Stomach (tissue), 9 donors: ENCODE measurements around the gene KY. TPM values are rescaled to one million over a fixed set of nuclear protein-coding genes. Genes with fewer than 3 reads are reported as not detected.

ENCODE experiments used
- DNase-seq, 2 donors: peaks; one replicate each; pipeline versions ENCODE4 v3.0.0 to v3.0.0-alpha.2; 2013 to 2019
- H3K27ac ChIP-seq, 5 donors: fragments of 200-600 bp in 4 of 5; sonication (generic) in 4 of 5; one replicate each; pipeline ENCODE4 v1.5.1; 2013 to 2019; ENCODE audit warnings: mild to moderate bottlenecking in 1 of 5, moderate library complexity in 1 of 5
- H3K27me3 ChIP-seq, 3 donors: fragments of 200-600 bp; sonication (generic); one replicate each; pipeline ENCODE4 v1.5.1; 2017 to 2019; ENCODE audit warnings: mixed run types in 1 of 3
- H3K36me3 ChIP-seq, 4 donors: fragments of 200-600 bp; sonication (generic); 1 replicate in 3 of 4; 2 replicates in 1 of 4; pipeline ENCODE4 v1.5.1; 2016 to 2019
- H3K4me1 ChIP-seq, 4 donors: fragments of 200-600 bp; sonication (generic); one replicate each; pipeline ENCODE4 v1.5.1; 2016 to 2019
- H3K4me3 ChIP-seq, 4 donors: fragments of 200-600 bp; sonication (generic) in 3 of 4; one replicate each; pipeline ENCODE4 v1.5.1; 2016 to 2019; ENCODE audit warnings: mild to moderate bottlenecking in 1 of 4
- H3K9me3 ChIP-seq, 4 donors: fragments of 200-600 bp; sonication (generic); one replicate each; pipeline ENCODE4 v1.5.1; 2016 to 2019
- CTCF ChIP-seq, 7 experiments: fragments of 450-650 bp in 4 of 7; fragments of 200-600 bp in 3 of 7; sonication (generic) in 3 of 7; IDR thresholded peaks; one replicate each; pipeline ENCODE4 v1.5.1; 2016 to 2019; ENCODE audit warnings: antibody characterized with exemption in 7 of 7, control low read depth in 2 of 7, mild to moderate bottlenecking in 1 of 7
- EP300 ChIP-seq: sonication (generic); formaldehyde crosslinking; IDR thresholded peaks from one replicate; pipeline ENCODE4 v1.6.1; 2017; ENCODE audit warnings: antibody characterized with exemption
- POLR2A ChIP-seq, 4 donors: fragments of 450-650 bp; IDR thresholded peaks; one replicate each; pipeline ENCODE4 v1.6.1; 2016; ENCODE audit warnings: antibody characterized with exemption in 4 of 4, control low read depth in 2 of 4, mild to moderate bottlenecking in 1 of 4, moderate library complexity in 1 of 4
- POLR2AphosphoS5 ChIP-seq, 3 donors: sonication (generic); formaldehyde crosslinking; IDR thresholded peaks; one replicate each; pipeline ENCODE4 v1.6.1; 2016; ENCODE audit warnings: antibody characterized with exemption in 3 of 3
- WGBS, 5 donors: extraction: QIAGEN DNeasy Blood & Tissue Kit in 3 of 5; methylation state at CpG; one replicate each; pipeline versions ENCODE4 v1.1.5 to v1.1.7; 2013 to 2018; 5-methylcytosine and 5-hydroxymethylcytosine counted together
- intact Hi-C: fragments of 100-400 bp; cut with DNase I; formaldehyde crosslinking; loops from one replicate; pipeline ENCODE4 v1.15.1; 2023; ENCODE audit warnings: low total_unique reads
- polyA plus RNA-seq, 3 donors: library from polyadenylated mRNA; stranded (reverse); fragments of 200-250 nt; gene quantifications; one replicate each; pipeline ENCODE4 v1.2.3, GENCODE V29; 2013
- total RNA-seq, 5 donors: library from RNA; depleted of rRNA; stranded (reverse); fragments of >200 nt; gene quantifications; one replicate each; pipeline versions ENCODE4 v1.1.0 to v1.2.3, GENCODE V29; 2014 to 2016
- donor health status: healthy with polysubstance abuse.
- donor health status: Bipolar disorder and iron deficiency.
- donor health status: healthy.

Gene KY
- total and polyA plus RNA-seq, 8 donors, result 0.12 to 3.6 (median 0.31) TPM; not detected in 3

- WGBS, 5 donors, result 81 to 93% (median 91%) methylated on average over 2 of the region's 2 CpGs
- intact Hi-C loops, result no loop called here
- TF ChIP-seq CTCF (IDR thresholded peaks at IDR 0.05) (no peak), POLR2AphosphoS5 (IDR thresholded peaks at IDR 0.05) (no peak), POLR2A (IDR thresholded peaks at IDR 0.05) (no peak), EP300 (no peak)
Measured at GRCh38 chr3:134611516-134611915, 39.3 kb downstream of the KY start.

DNA sequence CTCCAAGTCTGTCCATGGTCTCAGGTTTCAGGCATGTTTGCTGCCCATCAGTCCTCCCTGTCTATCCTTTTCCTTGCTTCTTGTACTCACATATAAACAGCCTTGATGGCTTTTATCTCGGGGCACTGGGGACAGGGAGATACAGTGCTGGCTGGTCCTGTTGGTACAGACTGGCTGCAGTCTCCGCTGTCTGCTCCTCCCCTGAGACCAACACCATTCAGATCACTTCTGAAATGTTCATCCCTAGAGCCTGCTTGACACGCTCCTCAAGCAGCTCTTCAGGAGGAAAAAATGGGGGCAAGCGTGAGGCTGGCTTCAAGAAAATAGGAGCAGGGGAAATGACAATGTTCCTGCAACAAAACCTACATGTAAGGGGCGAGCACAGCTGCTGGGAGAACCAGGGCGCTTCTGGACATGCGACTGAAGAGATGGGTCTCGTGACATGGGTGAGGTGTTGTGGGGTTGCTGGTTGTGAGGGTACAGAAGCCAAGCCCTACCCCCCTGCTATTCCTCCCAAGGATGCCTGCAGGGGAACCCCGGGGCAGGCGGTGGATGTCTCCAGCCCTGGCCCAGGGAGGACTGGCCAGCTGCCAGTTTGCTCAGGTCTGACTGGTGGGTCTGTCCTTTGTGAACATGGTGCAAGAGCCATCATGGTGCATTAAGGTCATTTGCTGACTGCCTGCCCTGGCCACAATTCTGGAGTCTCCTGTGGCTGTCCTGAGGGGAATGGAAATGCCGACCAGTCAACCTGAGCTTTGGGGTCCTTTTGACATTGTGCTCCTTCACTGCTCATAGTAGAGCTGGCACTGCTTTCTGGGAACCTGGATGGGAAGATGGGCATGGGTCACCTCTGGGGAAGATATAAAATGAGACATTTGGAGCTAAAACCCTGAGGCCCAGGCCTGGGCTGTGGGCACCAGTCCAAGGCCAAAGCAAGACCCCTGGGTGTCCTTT lies 40.1 kb downstream of the KY start:
- H3K36me3 ChIP-seq, result peaks cover 0 to 28% (median 5%) of the 10 kb centered on the region in 4 donors
- no peaks in the 10 kb centered on the region for H3K27me3 ChIP-seq
- TF ChIP-seq EP300 (no peak), POLR2AphosphoS5 (IDR thresholded peaks at IDR 0.05) (no peak), CTCF (IDR thresholded peaks at IDR 0.05) (no peak), POLR2A (IDR thresholded peaks at IDR 0.05) (no peak)
- H3K4me1 ChIP-seq, result peaks cover 0 to 9% (median 0%) of the 10 kb centered on the region in 4 donors
- intact Hi-C loops, result no loop called here
- WGBS, 5 donors, result 73 to 80% (median 74%) methylated on average over 10 to 11 of the region's 11 CpGs
- no peaks in the 10 kb centered on the region for H3K9me3 ChIP-seq
- no peak overlapping the region for H3K4me3 ChIP-seq
- no peak overlapping the region for H3K27ac ChIP-seq
- no peak for DNase-seq

More at GRCh38 chr3:134611516-134611915, 39.3 kb downstream of the KY start:
- no peak overlapping the region for H3K27ac ChIP-seq
- no peaks in the 10 kb centered on the region for H3K27me3 ChIP-seq
- H3K9me3 ChIP-seq, result no peaks in the 10 kb centered on the region
- DNase-seq, result no peak
- peaks cover 0 to 28% (median 5%) of the 10 kb centered on the region in 4 donors for H3K36me3 ChIP-seq
- H3K4me1 ChIP-seq, result peaks cover 0 to 8% (median 0%) of the 10 kb centered on the region in 4 donors
- H3K4me3 ChIP-seq, result no peak overlapping the region

DNA sequence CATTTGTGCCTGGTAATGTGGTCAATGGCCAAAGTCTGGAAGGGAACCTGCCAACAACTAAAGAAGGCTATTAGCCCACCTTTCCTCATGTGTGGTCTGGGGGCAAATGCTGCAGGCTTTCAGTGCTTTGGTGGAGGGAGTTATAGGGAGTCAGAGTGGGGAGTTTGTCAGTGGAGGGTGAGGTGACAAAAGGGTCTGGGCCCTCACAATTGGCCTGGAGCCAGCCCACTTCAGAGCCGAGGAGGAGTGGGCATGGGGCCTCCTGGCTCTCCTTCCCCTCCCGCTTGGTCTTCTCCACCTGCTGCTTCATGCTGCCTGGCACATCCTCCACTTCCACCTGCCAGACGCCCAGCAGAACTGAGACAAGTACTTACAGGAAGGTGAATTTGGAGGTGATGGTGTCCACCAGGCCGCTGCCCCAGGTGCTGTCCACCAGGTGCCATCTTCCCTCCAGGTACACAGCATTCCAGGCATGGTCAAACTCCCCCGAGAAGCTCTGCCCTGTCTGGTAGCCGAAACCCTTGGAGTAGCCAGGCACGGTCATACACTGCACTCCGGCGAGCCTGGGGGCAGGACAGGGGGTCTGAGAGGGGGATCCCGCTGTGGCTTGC lies 40.9 kb downstream of the KY start:
- H3K27ac ChIP-seq, result no peak overlapping the region
- no peak for DNase-seq
- peaks cover 0 to 9% (median 0%) of the 10 kb centered on the region in 4 donors for H3K4me1 ChIP-seq
- no peak overlapping the region for H3K4me3 ChIP-seq
- H3K36me3 ChIP-seq, result peaks cover 0 to 28% (median 5%) of the 10 kb centered on the region in 4 donors
- H3K9me3 ChIP-seq, result no peaks in the 10 kb centered on the region
- intact Hi-C loops, result no loop called here
- TF ChIP-seq POLR2A (IDR thresholded peaks at IDR 0.05) (no peak), POLR2AphosphoS5 (IDR thresholded peaks at IDR 0.05) (no peak), EP300 (no peak), CTCF (IDR thresholded peaks at IDR 0.05) (no peak)
- H3K27me3 ChIP-seq, result no peaks in the 10 kb centered on the region
- 59 to 75% (median 69%) methylated on average over 6 to 10 of the region's 10 CpGs for WGBS, 5 donors

- H3K27me3 ChIP-seq, result no peaks in the 10 kb centered on the region
- intact Hi-C loops, result no loop called here
- no peaks in the 10 kb centered on the region for H3K9me3 ChIP-seq
- WGBS, 5 donors, result 81 to 87% (median 86%) methylated on average over 10 of the region's 10 CpGs
- DNase-seq, result no peak
- H3K27ac ChIP-seq, result no peak overlapping the region
- H3K4me1 ChIP-seq, result peaks cover 0 to 9% (median 0%) of the 10 kb centered on the region in 4 donors
- H3K4me3 ChIP-seq, result no peak overlapping the region
- H3K36me3 ChIP-seq, result peaks cover 0 to 31% (median 5%) of the 10 kb centered on the region in 4 donors
- no peak for TF ChIP-seq POLR2AphosphoS5 (IDR thresholded peaks at IDR 0.05)
- no peak for TF ChIP-seq POLR2A (IDR thresholded peaks at IDR 0.05)
- TF ChIP-seq CTCF (IDR thresholded peaks at IDR 0.05), result no peak
- no peak for TF ChIP-seq EP300
Measured at GRCh38 chr3:134608771-134609435, 41.9 kb downstream of the KY start.
